Stimulated activated CD4-positive, alpha-beta T cell treated with anti-CD3 and anti-CD28 coated beads, Interleukin-12 subunit alpha, Interleukin-12 subunit beta, amount 100 ng/mL, for 4 hours (primary cell): ENCODE results near the gene PTP4A1.
"Not testable (repeated sequence)": the region's sequence is repeated elsewhere in the genome, so short reads cannot be mapped to it uniquely, and the experiment has no call there.

Experiments
- DNase-seq: peaks from one replicate; pipeline ENCODE4 v3.0.0-alpha.2; 2020

The PTP4A1 gene

DNA sequence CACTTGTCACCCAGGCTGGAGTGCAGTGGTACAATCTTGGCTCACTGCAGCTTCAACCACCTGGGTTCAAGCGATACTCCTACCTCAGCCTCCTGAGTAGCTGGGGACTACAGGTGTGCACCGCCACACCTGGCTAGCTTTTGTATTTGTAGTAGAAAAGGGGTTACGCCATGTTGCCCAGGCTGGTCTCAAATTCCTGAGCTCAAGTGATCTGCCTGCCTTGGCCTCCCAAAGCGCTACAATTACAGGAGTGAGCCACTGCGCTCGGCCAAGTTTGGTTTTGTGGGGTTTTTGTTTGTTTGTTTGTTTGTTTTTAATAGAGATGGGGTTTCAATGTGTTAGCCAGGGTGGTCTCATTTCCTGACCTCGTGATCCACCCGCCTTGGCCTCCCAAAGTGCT, 12.3 kb downstream of the PTP4A1 start:
- no peak for DNase-seq

DNA sequence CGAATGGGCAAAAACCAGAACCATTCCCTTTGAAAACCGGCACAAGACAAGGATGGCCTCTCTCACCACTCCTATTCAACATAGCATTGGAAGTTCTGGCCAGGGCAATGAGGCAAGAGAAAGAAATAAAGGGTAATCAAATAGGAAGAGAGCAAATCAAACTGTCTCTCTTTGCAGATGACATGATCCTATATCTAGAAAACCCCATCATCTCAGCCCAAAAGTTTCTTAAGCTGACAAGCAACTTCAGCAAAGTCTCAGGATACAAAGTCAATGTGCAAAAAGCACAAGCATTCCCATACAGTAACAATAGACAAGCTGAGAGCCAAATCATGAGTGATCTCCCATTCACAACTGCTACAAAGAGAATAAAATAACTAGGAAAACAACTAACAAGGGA, 13.4 kb downstream of the PTP4A1 start:
- DNase-seq: not testable (repeated sequence)

DNA sequence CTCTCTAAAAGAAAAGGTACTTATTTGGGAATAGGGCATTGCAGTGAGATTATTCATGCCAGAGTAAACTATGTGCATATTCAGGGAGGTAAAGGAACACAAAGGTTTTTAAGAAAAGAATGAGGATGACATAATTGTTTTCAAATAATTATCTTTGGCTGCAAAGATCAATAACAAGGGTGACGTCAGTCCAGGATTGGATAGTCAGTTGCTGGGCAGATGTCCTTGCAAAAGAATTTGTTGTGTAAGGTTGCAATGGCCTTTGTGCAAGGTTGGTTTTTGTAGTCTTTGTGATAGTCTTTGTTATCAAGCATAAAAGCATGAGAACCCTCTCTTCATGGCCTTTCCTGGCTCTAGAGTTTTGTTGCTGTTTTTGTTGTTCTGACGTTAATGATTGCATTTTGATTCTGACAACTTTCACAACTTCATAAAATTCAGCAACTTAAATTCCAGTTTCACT, 17.7 kb downstream of the PTP4A1 start:
- no peak for DNase-seq

GRCh38 chr6:63592886-63593285, 20.6 kb downstream of the PTP4A1 start:
- DNase-seq: no peak

DNA sequence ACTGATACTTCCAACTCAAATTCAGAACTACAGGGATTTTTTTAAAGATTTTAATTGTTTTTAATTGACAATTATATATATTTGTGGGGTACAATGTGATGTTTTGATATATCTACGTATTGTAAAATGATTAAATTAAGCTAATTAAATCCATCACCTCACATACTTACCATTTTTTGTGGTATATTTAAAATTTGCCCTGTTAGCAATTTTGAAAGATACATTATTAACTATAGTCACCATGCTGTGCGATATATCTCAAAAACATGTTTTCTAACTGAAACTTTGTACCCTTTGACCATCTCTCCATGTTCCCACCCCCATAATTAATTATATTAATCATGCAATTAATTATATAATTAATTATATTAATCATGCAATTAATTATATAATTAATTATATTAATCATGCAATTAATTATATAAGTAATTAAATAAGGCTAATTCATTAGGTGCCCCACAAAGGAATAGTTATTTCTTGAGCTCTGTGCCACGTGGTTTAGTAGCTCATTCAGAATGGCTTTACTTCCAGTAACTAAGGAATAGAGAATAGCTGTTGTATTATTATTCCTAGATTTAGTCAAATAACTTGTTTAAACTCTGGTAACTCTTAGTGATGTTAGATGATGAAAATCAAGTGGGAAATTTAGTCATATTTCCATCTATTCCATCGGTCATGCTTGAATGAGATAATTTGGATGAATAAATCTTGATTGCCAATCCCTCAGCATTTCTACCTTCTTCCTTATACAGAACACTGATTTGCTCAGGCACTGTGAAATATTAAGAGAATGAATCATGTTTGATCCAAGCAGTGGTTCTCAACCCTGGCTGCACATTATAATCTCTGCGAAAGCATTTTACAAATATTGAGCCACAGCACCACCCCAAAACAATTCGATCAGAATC, 25.1 kb downstream of the PTP4A1 start:
- no peak for DNase-seq

DNA sequence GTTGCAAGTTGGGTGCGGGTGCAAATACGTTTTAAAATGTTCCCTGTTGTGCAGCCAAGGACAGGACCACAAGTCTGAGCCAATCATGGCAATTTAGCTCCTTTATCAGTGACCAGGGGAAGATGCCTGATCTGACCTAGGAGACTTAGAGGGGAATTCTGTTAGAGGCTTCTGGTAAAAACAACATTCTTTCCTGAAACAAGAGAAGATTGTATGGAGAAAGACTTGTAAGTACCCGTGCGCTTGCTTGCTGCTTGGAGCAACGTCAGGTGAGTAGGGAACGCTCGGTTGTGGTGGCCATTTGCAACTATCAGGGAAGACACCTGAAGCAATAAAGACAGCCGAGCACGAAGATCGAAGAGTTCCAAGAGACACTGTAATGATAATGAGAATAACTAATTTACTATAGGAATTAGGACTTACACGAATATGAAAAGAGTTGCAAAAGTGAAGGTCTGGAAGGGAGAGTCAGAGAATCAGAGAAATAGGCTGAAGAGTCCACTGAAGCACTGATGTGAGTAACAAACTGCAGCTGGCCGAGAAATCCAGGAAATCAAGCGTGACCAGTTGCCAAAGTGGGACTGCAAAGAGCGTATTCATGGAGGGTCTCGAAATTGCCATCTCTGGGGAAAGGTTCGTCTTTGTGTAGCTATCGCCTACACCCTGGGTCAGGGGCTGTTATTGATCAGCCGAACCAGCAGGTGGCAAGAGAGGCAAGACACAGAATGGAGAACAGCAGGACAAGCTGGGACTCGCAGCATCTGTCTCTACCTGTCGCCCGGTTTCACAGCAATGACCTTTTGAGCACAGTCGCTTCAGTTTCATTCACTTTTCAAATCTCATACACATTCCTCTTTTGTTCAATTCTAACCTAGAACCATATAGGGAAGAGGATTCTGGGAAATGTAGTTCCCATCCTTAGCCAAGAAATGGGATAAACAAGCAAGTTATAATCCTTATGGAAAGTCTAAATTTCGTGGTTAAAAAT, 26.1 kb downstream of the PTP4A1 start:
- peak; percentile 59 for DNase-seq

DNA sequence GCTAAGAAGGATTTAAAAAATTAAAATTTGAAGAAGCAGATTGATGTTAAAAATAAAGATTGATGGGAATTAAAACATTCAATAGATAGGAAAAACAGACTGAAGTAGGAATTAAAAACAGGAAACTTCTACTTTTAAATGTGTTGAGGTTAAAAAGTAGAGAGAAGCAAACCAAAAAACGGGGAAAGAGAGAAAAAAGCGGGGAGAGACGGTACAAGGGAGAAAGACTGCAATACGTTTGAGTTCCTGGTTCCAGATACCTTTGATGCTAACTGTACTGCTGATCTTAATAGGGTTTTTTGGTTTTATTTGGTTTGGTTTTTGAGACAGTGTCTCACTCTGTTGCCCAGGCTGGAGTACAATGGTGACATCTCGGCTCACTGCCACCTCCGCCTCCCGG, 27.0 kb downstream of the PTP4A1 start:
- DNase-seq: no peak

DNA sequence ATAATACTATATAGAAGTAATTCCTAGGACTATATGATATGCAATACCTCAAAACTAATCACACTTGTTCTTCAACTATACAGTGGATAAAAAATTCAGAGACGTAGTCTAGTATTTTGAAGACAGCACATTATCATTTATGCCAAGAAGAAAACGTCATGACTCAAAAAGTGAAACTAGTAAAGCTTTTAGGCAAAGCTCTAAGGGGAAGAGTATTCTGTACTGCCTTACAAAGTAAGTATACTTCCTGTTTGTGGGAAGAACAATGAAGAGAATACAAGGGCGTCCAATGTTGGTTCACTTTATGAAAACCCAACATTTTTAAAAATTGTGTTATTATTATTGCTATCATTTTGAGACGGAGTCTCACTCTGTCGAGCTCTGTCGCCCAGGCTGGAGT, 27.9 kb downstream of the PTP4A1 start:
- DNase-seq: no peak

DNA sequence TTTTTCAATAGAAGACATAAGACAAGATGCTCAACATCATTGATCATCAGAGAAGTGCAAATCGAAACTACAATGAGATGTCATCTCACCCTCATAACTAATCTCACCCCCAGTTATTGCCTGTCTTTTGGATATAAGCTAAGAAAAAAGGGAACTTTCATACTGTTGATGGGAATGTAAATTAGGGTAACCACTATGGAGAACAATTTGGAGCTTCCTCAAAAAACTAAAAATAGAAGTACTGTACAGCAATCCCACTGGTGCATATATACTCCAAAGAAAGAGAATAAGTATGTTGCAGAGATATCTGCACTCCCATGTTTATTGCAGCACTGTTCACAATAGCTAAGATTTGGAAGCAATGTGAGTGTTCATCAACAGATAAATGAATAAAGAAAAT, 37.0 kb downstream of the PTP4A1 start:
- DNase-seq: no peak

DNA sequence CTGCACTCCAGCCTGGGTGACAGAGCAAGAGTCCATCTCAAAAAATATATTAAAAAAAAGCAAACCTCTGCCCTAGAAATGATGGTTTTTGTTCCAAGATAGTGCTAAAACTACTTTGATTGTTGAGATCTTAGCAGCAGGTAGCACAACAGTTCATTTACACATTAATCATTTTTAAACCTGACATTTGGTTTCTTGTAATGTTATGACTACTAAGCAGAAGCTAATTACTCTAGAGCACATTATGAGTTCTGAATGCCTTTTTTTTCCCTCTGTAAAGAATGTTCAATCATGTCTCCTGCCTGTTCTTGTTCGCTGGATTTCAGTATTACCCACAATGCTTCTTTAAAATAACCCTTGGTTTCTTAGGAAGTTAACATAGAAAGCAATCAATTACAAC, 38.7 kb downstream of the PTP4A1 start:
- no peak for DNase-seq

DNA sequence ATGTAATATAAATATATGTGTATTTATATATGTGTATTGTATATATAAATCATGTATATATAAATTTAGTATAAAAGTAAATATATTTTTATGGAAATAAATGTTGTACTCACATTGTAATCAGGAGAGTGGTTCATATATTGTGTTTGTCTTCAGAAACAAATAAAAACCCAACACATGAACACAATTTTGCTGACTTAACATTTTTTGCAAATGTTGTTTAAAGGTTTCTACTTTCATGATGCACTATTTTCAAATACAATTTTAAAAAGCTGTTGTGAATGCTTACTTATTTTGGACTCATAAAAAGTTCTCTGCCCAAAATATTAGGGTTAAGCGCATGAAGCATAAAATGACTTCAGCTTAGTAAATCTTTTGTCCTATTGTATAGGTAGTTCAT, 39.3 kb downstream of the PTP4A1 start:
- no peak for DNase-seq

- no peak for DNase-seq
Measured at GRCh38 chr6:63615590-63615989, 43.3 kb downstream of the PTP4A1 start.
